ENCODE results near the gene GRAP.

Gene GRAP

GRCh38 chr17:19016297-19016696, 30.5 kb downstream of the GRAP start:
- no peak for TF ChIP-seq CTCF (IDR thresholded peaks at IDR 0.05; ENCODE audit: low read depth, low read length)
- H3K4me3 ChIP-seq (replicated peaks in 1 of 2; ENCODE audit: low read depth in 2 of 2, low read length in 2 of 2): no peak overlapping the region
- DNase-seq (ENCODE audit: low read depth in 2 of 2): no peak

- H3K4me3 ChIP-seq (replicated peaks in 1 of 2; ENCODE audit: low read depth in 2 of 2, low read length in 2 of 2): no peak overlapping the region
- DNase-seq (ENCODE audit: low read depth in 2 of 2): no peak
- TF ChIP-seq CTCF (IDR thresholded peaks at IDR 0.05; ENCODE audit: low read depth, low read length): no peak
Measured at GRCh38 chr17:19015428-19015827, 31.3 kb downstream of the GRAP start.

- DNase-seq (ENCODE audit: low read depth in 2 of 2): no peak
- H3K4me3 ChIP-seq (replicated peaks in 1 of 2; ENCODE audit: low read depth in 2 of 2, low read length in 2 of 2): no peak overlapping the region
- TF ChIP-seq CTCF (IDR thresholded peaks at IDR 0.05; ENCODE audit: low read depth, low read length): no peak
Measured at GRCh38 chr17:19014628-19015215, 32.0 kb downstream of the GRAP start.

- no peak overlapping the region for H3K4me3 ChIP-seq (replicated peaks in 1 of 2; ENCODE audit: low read depth in 2 of 2, low read length in 2 of 2)
- TF ChIP-seq CTCF (IDR thresholded peaks at IDR 0.05; ENCODE audit: low read depth, low read length): no peak
- no peak for DNase-seq (ENCODE audit: low read depth in 2 of 2)
Measured at GRCh38 chr17:19013806-19014627, 32.7 kb downstream of the GRAP start.

- DNase-seq (ENCODE audit: low read depth in 2 of 2): no peak
- no peak overlapping the region for H3K4me3 ChIP-seq (replicated peaks in 1 of 2; ENCODE audit: low read depth in 2 of 2, low read length in 2 of 2)
- no peak for TF ChIP-seq CTCF (IDR thresholded peaks at IDR 0.05; ENCODE audit: low read depth, low read length)
Measured at GRCh38 chr17:19013226-19013625, 33.5 kb downstream of the GRAP start.

GRCh38 chr17:19012171-19013080, 34.3 kb downstream of the GRAP start:
- no peak for DNase-seq (ENCODE audit: low read depth in 2 of 2)
- H3K4me3 ChIP-seq (replicated peaks in 1 of 2; ENCODE audit: low read depth in 2 of 2, low read length in 2 of 2): no peak overlapping the region
- no peak for TF ChIP-seq CTCF (IDR thresholded peaks at IDR 0.05; ENCODE audit: low read depth, low read length)
